HEK293 (cell line): ENCODE results near the gene PCDH9.

Experiments
- ZBTB17 ChIP-seq: fragments of 450-650 bp; formaldehyde crosslinking; IDR thresholded peaks from 2 replicates; pipeline ENCODE4 v1.5.1; 2016; ENCODE audit warnings: missing biosample characterization, missing genetic modification characterization
- ZNF23 ChIP-seq: fragments of 450-650 bp; formaldehyde crosslinking; IDR thresholded peaks from 2 replicates; pipeline ENCODE4 v1.5.1; 2016; ENCODE audit warnings: missing biosample characterization, missing genetic modification characterization, borderline replicate concordance
- ZNF416 ChIP-seq: fragments of 450-650 bp; formaldehyde crosslinking; IDR thresholded peaks from 2 replicates; pipeline ENCODE4 v1.5.1; 2016; ENCODE audit warnings: missing biosample characterization, missing genetic modification characterization
- ZNF654 ChIP-seq: fragments of 450-650 bp; formaldehyde crosslinking; IDR thresholded peaks from 2 replicates; pipeline ENCODE4 v1.5.1; 2016; ENCODE audit warnings: low read depth, missing biosample characterization, missing genetic modification characterization
- ZNF660 ChIP-seq: fragments of 450-650 bp; IDR thresholded peaks from 2 replicates; pipeline ENCODE4 v1.5.1; 2018; ENCODE audit warnings: missing biosample characterization, mild to moderate bottlenecking, missing genetic modification characterization
- ZNF707 ChIP-seq: fragments of 450-650 bp; formaldehyde crosslinking; IDR thresholded peaks from 2 replicates; pipeline ENCODE4 v1.5.1; 2016; ENCODE audit warnings: missing biosample characterization, missing genetic modification characterization
- TF ChIP-seq, protein P1 (sequence below): fragments of 450-650 bp; formaldehyde crosslinking; IDR thresholded peaks from 2 replicates; pipeline ENCODE4 v1.5.1; 2016; ENCODE audit warnings: missing biosample characterization, missing genetic modification characterization
- TF ChIP-seq, protein P2 (sequence below): IDR thresholded peaks from 2 replicates; pipeline ENCODE4 v1.6.1; 2011; ENCODE audit warnings: mild to moderate bottlenecking, low read depth, low read length, borderline replicate concordance
- TF ChIP-seq, protein P3 (sequence below): fragments of 450-650 bp; formaldehyde crosslinking; IDR thresholded peaks from 2 replicates; pipeline ENCODE4 v1.5.1; 2016; ENCODE audit warnings: missing biosample characterization, missing genetic modification characterization, borderline replicate concordance
- TF ChIP-seq, protein P4 (sequence below): fragments of 450-650 bp; formaldehyde crosslinking; IDR thresholded peaks from 2 replicates; pipeline ENCODE4 v1.5.1; 2016; ENCODE audit warnings: missing biosample characterization, missing genetic modification characterization

DNA sequence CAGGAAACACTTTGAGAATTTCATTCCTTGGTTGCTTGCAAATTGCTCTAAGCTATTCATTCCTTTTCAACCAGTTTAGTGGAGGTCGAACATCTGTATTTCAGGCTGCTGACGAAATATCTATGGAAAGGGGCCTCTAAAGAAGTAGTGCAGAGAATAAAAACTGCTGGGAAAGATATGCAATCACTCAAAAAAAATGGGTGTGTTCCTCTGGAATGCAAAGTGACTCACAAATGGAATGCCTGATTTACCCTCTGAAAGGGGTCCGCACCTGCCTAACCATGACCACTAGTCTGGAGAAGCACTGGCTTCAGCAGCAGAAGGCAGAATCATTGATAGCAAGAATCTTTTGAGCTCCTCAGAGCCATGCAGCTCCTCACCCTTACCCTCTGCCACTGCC lies 129.4 kb downstream of the PCDH9 start:
- TF ChIP-seq, protein P1, sequence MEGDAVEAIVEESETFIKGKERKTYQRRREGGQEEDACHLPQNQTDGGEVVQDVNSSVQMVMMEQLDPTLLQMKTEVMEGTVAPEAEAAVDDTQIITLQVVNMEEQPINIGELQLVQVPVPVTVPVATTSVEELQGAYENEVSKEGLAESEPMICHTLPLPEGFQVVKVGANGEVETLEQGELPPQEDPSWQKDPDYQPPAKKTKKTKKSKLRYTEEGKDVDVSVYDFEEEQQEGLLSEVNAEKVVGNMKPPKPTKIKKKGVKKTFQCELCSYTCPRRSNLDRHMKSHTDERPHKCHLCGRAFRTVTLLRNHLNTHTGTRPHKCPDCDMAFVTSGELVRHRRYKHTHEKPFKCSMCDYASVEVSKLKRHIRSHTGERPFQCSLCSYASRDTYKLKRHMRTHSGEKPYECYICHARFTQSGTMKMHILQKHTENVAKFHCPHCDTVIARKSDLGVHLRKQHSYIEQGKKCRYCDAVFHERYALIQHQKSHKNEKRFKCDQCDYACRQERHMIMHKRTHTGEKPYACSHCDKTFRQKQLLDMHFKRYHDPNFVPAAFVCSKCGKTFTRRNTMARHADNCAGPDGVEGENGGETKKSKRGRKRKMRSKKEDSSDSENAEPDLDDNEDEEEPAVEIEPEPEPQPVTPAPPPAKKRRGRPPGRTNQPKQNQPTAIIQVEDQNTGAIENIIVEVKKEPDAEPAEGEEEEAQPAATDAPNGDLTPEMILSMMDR (tag by site-specific recombination), result no peak
- TF ChIP-seq ZNF707 (tag by site-specific recombination), result no peak
- no peak for TF ChIP-seq ZBTB17 (tag by site-specific recombination)
- TF ChIP-seq, protein P2, sequence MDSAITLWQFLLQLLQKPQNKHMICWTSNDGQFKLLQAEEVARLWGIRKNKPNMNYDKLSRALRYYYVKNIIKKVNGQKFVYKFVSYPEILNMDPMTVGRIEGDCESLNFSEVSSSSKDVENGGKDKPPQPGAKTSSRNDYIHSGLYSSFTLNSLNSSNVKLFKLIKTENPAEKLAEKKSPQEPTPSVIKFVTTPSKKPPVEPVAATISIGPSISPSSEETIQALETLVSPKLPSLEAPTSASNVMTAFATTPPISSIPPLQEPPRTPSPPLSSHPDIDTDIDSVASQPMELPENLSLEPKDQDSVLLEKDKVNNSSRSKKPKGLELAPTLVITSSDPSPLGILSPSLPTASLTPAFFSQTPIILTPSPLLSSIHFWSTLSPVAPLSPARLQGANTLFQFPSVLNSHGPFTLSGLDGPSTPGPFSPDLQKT, result no peak
- no peak for TF ChIP-seq ZNF654 (tag by site-specific recombination)
- TF ChIP-seq, protein P3, sequence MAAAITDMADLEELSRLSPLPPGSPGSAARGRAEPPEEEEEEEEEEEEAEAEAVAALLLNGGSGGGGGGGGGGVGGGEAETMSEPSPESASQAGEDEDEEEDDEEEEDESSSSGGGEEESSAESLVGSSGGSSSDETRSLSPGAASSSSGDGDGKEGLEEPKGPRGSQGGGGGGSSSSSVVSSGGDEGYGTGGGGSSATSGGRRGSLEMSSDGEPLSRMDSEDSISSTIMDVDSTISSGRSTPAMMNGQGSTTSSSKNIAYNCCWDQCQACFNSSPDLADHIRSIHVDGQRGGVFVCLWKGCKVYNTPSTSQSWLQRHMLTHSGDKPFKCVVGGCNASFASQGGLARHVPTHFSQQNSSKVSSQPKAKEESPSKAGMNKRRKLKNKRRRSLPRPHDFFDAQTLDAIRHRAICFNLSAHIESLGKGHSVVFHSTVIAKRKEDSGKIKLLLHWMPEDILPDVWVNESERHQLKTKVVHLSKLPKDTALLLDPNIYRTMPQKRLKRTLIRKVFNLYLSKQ (tag by site-specific recombination), result no peak
- TF ChIP-seq ZNF23, result no peak
- no peak for TF ChIP-seq ZNF416
- no peak for TF ChIP-seq ZNF660 (tag by site-specific recombination)
- TF ChIP-seq, protein P4, sequence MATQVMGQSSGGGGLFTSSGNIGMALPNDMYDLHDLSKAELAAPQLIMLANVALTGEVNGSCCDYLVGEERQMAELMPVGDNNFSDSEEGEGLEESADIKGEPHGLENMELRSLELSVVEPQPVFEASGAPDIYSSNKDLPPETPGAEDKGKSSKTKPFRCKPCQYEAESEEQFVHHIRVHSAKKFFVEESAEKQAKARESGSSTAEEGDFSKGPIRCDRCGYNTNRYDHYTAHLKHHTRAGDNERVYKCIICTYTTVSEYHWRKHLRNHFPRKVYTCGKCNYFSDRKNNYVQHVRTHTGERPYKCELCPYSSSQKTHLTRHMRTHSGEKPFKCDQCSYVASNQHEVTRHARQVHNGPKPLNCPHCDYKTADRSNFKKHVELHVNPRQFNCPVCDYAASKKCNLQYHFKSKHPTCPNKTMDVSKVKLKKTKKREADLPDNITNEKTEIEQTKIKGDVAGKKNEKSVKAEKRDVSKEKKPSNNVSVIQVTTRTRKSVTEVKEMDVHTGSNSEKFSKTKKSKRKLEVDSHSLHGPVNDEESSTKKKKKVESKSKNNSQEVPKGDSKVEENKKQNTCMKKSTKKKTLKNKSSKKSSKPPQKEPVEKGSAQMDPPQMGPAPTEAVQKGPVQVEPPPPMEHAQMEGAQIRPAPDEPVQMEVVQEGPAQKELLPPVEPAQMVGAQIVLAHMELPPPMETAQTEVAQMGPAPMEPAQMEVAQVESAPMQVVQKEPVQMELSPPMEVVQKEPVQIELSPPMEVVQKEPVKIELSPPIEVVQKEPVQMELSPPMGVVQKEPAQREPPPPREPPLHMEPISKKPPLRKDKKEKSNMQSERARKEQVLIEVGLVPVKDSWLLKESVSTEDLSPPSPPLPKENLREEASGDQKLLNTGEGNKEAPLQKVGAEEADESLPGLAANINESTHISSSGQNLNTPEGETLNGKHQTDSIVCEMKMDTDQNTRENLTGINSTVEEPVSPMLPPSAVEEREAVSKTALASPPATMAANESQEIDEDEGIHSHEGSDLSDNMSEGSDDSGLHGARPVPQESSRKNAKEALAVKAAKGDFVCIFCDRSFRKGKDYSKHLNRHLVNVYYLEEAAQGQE, result no peak
